Activated naive CD8-positive, alpha-beta T cell treated with anti-CD3 and anti-CD28 coated beads, Interleukin-2, amount 50 U/mL, for 24 hours (primary cell): ENCODE measurements around the gene CPHXL2.
A peak's percentile ranks its signal among the peaks of the same experiment; 100 is the strongest.

Experiments used
- ATAC-seq: fragments of 150-1000 bp; cut with Tn5 transposase; one replicate; pipeline ENCODE4 v1.10.0; 2021
- DNase-seq: peaks from one replicate; pipeline ENCODE4 v3.0.0; 2021
- H3K27ac Mint-ChIP-seq: one replicate; pipeline ENCODE4 v1.8.0; 2021; ENCODE audit warnings: mild to moderate bottlenecking, mixed read lengths
- H3K27me3 Mint-ChIP-seq: one replicate; pipeline ENCODE4 v1.8.0; 2021; ENCODE audit warnings: mixed read lengths
- H3K36me3 Mint-ChIP-seq: one replicate; pipeline ENCODE4 v1.8.0; 2021; ENCODE audit warnings: low read depth, mixed read lengths
- H3K4me1 Mint-ChIP-seq: one replicate; pipeline ENCODE4 v1.8.0; 2021; ENCODE audit warnings: mixed read lengths
- H3K4me3 Mint-ChIP-seq: one replicate; pipeline ENCODE4 v1.8.0; 2021; ENCODE audit warnings: mild to moderate bottlenecking, moderate library complexity, mixed read lengths
- H3K9me3 Mint-ChIP-seq: one replicate; pipeline ENCODE4 v1.8.0; 2021; ENCODE audit warnings: mixed read lengths

The CPHXL2 gene

DNA sequence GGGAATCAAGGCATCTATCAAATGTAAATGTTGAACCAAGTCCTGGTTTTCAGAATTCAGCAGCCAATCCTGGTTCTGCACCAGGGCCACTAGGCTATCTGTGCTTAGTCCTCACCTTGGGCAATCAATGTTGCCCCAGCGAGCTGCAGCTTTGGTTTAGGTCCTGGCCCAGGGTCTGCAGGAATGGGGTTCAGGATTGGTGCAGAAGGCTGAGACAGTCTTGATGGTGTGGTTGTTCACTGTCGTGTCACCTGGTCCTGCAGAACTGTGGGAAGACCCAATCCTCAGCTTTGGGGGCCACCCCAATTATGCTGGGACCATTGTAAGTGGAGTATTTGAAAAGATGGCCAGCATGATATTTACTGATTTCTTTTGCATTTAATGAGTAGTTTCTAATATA is 18.6 kb downstream of the CPHXL2 start:
- Mint-ChIP-seq H3K4me3 (no peak overlapping the region), H3K4me1 (peaks cover 8% of the 10 kb centered on the region), H3K9me3 (no peaks in the 10 kb centered on the region), H3K36me3 (peaks cover 46% of the 10 kb centered on the region), H3K27me3 (no peaks in the 10 kb centered on the region), H3K27ac (no peak overlapping the region)
- no peak for ATAC-seq
- DNase-seq, result no peak

- H3K36me3 Mint-ChIP-seq, result peaks cover 48% of the 10 kb centered on the region
These were observed 22.9 kb downstream of the CPHXL2 start for GRCh38 chr16:75653922-75654321.

GRCh38 chr16:75648265-75649076 is 28.3 kb downstream of the CPHXL2 start:
- DNase-seq, result peak; percentile 88
- Mint-ChIP-seq H3K4me1 (peaks cover 74% of the 10 kb centered on the region), H3K9me3 (no peaks in the 10 kb centered on the region), H3K27ac (peak overlapping the region; percentile 88), H3K36me3 (peaks cover 37% of the 10 kb centered on the region), H3K27me3 (no peaks in the 10 kb centered on the region), H3K4me3 (peak overlapping the region; percentile 91)
- peak; percentile 9 for ATAC-seq

More at GRCh38 chr16:75653922-75654321, 22.9 kb downstream of the CPHXL2 start:
- Mint-ChIP-seq H3K27ac (peak overlapping the region; percentile 57), H3K9me3 (no peaks in the 10 kb centered on the region), H3K4me3 (no peak overlapping the region), H3K4me1 (peaks cover 43% of the 10 kb centered on the region), H3K27me3 (no peaks in the 10 kb centered on the region)
- ATAC-seq (no peak), DNase-seq (no peak)

GRCh38 chr16:75647492-75648264 is 29.1 kb downstream of the CPHXL2 start, which contains the start of the genes KARS1 and TERF2IP:
Gene KARS1 (minus strand): TSS chr16:75647665. CDS start chr16:75647639, 26 bp downstream.
Gene TERF2IP (plus strand): TSS chr16:75647773. CDS start chr16:75647883, 110 bp downstream.
- peak within 1 kb of the TSS; percentile 98 for H3K27ac Mint-ChIP-seq
- H3K27me3 Mint-ChIP-seq, result no peaks in the 10 kb centered on the region
- DNase-seq (peak; percentile 94), ATAC-seq (peak; percentile 92)
- peak within 1 kb of the TSS; percentile 91 for H3K4me3 Mint-ChIP-seq
- no peaks in the 10 kb centered on the region for H3K9me3 Mint-ChIP-seq
- H3K36me3 Mint-ChIP-seq, result peaks cover 41% of the 10 kb centered on the region
- peaks cover 67% of the 10 kb centered on the region for H3K4me1 Mint-ChIP-seq

- peaks cover 46% of the 10 kb centered on the region for H3K36me3 Mint-ChIP-seq
- H3K4me3 Mint-ChIP-seq, result peak overlapping the region; percentile 91
- ATAC-seq, result peak; percentile 7
- H3K27ac Mint-ChIP-seq, result peak overlapping the region; percentile 98
- H3K4me1 Mint-ChIP-seq, result peaks cover 65% of the 10 kb centered on the region
- H3K9me3 Mint-ChIP-seq, result no peaks in the 10 kb centered on the region
- no peaks in the 10 kb centered on the region for H3K27me3 Mint-ChIP-seq
- DNase-seq, result no peak
These were observed 29.7 kb downstream of the CPHXL2 start for GRCh38 chr16:75647112-75647491.

- Mint-ChIP-seq H3K4me1 (peaks cover 48% of the 10 kb centered on the region), H3K27me3 (no peaks in the 10 kb centered on the region), H3K36me3 (peaks cover 55% of the 10 kb centered on the region), H3K27ac (peak overlapping the region; percentile 59), H3K4me3 (peak overlapping the region; percentile 91), H3K9me3 (no peaks in the 10 kb centered on the region)
- ATAC-seq (no peak), DNase-seq (no peak)
These were observed 32.4 kb downstream of the CPHXL2 start for GRCh38 chr16:75644240-75645012.

DNA sequence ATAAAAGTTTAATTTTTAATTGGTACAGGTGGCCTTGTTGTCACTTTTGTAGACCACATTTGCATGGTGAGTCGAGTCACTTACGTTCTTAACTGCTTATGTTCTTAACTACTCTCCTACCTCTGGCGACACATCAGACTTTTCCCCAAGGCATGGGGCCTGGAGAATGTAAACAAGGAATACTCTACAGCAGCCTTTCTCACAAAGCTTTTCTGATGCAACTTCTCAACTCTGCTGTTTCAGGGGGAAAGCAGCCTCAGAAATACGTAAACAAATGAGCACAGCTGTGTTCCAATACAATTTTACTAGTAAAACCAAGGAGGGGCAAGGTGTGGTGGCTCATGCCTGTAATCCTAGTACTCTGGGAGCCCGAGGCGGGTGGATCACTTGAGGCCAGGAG is 36.2 kb downstream of the CPHXL2 start:
- H3K27ac Mint-ChIP-seq, result peak overlapping the region; percentile 52
- H3K4me1 Mint-ChIP-seq, result peaks cover 39% of the 10 kb centered on the region
- ATAC-seq, result no peak
- DNase-seq, result no peak
- no peak overlapping the region for H3K4me3 Mint-ChIP-seq
- no peaks in the 10 kb centered on the region for H3K9me3 Mint-ChIP-seq
- peaks cover 68% of the 10 kb centered on the region for H3K36me3 Mint-ChIP-seq
- H3K27me3 Mint-ChIP-seq, result no peaks in the 10 kb centered on the region

GRCh38 chr16:75635036-75635435 is 41.8 kb downstream of the CPHXL2 start:
- H3K9me3 Mint-ChIP-seq, result no peaks in the 10 kb centered on the region
- ATAC-seq (no peak), DNase-seq (no peak)
- no peak overlapping the region for H3K27ac Mint-ChIP-seq
- H3K27me3 Mint-ChIP-seq, result no peaks in the 10 kb centered on the region
- no peak overlapping the region for H3K4me3 Mint-ChIP-seq
- H3K4me1 Mint-ChIP-seq, result peaks cover 7% of the 10 kb centered on the region
- peaks cover 70% of the 10 kb centered on the region for H3K36me3 Mint-ChIP-seq

- peaks cover 76% of the 10 kb centered on the region for H3K36me3 Mint-ChIP-seq
- H3K9me3 Mint-ChIP-seq, result no peaks in the 10 kb centered on the region
- ATAC-seq, result no peak
- no peak overlapping the region for H3K4me3 Mint-ChIP-seq
- H3K27ac Mint-ChIP-seq, result no peak overlapping the region
- peaks cover 15% of the 10 kb centered on the region for H3K4me1 Mint-ChIP-seq
- no peaks in the 10 kb centered on the region for H3K27me3 Mint-ChIP-seq
- no peak for DNase-seq
These were observed 44.0 kb downstream of the CPHXL2 start for GRCh38 chr16:75632857-75633256.

DNA sequence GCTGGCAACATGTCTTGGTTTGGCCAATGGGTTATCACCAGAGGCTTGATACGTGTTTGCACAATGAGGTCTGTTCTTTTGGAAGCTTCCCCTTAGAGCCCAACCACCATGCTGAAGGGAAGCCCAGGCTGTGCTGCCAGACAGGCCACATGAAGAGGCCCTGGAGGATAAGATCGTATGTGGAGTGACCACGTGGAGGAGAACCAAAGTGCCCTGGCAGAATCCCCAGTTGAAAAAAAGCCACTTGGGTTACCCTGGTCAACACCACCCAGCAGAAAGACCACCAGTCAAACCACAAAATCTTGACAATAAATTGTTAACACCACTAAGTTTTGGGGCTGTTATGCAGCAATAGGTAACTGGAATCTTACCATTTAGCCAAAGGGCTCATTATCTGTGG is 46.8 kb downstream of the CPHXL2 start:
- Mint-ChIP-seq H3K27ac (no peak overlapping the region), H3K27me3 (no peaks in the 10 kb centered on the region), H3K9me3 (no peaks in the 10 kb centered on the region), H3K4me3 (no peak overlapping the region), H3K36me3 (peaks cover 75% of the 10 kb centered on the region), H3K4me1 (peaks cover 13% of the 10 kb centered on the region)
- DNase-seq, result no peak
- no peak for ATAC-seq

GRCh38 chr16:75629132-75629531 is 47.7 kb downstream of the CPHXL2 start:
- DNase-seq (no peak), ATAC-seq (no peak)
- Mint-ChIP-seq H3K4me1 (peaks cover 15% of the 10 kb centered on the region), H3K4me3 (no peak overlapping the region), H3K9me3 (no peaks in the 10 kb centered on the region), H3K27ac (peak overlapping the region; percentile 73), H3K27me3 (no peaks in the 10 kb centered on the region), H3K36me3 (peaks cover 78% of the 10 kb centered on the region)

- DNase-seq, result no peak
- ATAC-seq, result no peak
- Mint-ChIP-seq H3K27ac (peak overlapping the region; percentile 63), H3K9me3 (no peaks in the 10 kb centered on the region), H3K4me3 (no peak overlapping the region), H3K27me3 (no peaks in the 10 kb centered on the region), H3K36me3 (peaks cover 72% of the 10 kb centered on the region), H3K4me1 (peaks cover 18% of the 10 kb centered on the region)
These were observed 48.5 kb downstream of the CPHXL2 start for GRCh38 chr16:75628351-75628750.

- H3K27me3 Mint-ChIP-seq, result no peaks in the 10 kb centered on the region
- H3K9me3 Mint-ChIP-seq, result no peaks in the 10 kb centered on the region
- H3K4me3 Mint-ChIP-seq, result no peak overlapping the region
- no peak for DNase-seq
- H3K4me1 Mint-ChIP-seq, result peaks cover 22% of the 10 kb centered on the region
- peaks cover 68% of the 10 kb centered on the region for H3K36me3 Mint-ChIP-seq
- peak overlapping the region; percentile 63 for H3K27ac Mint-ChIP-seq
- ATAC-seq, result no peak
These were observed 49.0 kb downstream of the CPHXL2 start for GRCh38 chr16:75627851-75628250.

- ATAC-seq, result no peak
- Mint-ChIP-seq H3K4me1 (peaks cover 29% of the 10 kb centered on the region), H3K27me3 (no peaks in the 10 kb centered on the region), H3K36me3 (peaks cover 61% of the 10 kb centered on the region), H3K9me3 (no peaks in the 10 kb centered on the region), H3K4me3 (no peak overlapping the region), H3K27ac (peak overlapping the region; percentile 63)
- no peak for DNase-seq
These were observed 50.0 kb downstream of the CPHXL2 start for GRCh38 chr16:75626806-75627205.
